ENCODE data around the gene PIK3AP1.
A peak's percentile ranks its signal among the peaks of the same experiment; 100 is the strongest.
"Not testable (repeated sequence)": the region's sequence is repeated elsewhere in the genome, so short reads cannot be mapped to it uniquely, and the experiment has no call there.

PIK3AP1 gene

GRCh38 chr10:96560966-96561887 is 159.1 kb downstream of the PIK3AP1 start:
- TF ChIP-seq CTCF (IDR thresholded peaks at IDR 0.05; ENCODE audit: low read depth, low read length), result no peak

GRCh38 chr10:96560489-96560888 is 159.8 kb downstream of the PIK3AP1 start:
- no peak overlapping the region for H3K4me3 ChIP-seq (ENCODE audit: low read depth, low read length)
- no peaks in the 10 kb centered on the region for H3K9me3 ChIP-seq (ENCODE audit: severe bottlenecking)
- TF ChIP-seq CTCF (IDR thresholded peaks at IDR 0.05; ENCODE audit: low read depth, low read length), result no peak
- no peaks in the 10 kb centered on the region for H3K27me3 ChIP-seq (ENCODE audit: insufficient read depth, low read depth, severe bottlenecking)
- DNase-seq, result no peak
- peaks cover 56% of the 10 kb centered on the region for H3K36me3 ChIP-seq
- no peak overlapping the region for H3K27ac ChIP-seq

More at GRCh38 chr10:96560966-96561887, 159.1 kb downstream of the PIK3AP1 start:
- Histone ChIP-seq H3K36me3 (peaks cover 56% of the 10 kb centered on the region), H3K9me3 (ENCODE audit: severe bottlenecking) (no peaks in the 10 kb centered on the region), H3K4me3 (ENCODE audit: low read depth, low read length) (no peak overlapping the region), H3K27ac (no peak overlapping the region), H3K27me3 (ENCODE audit: insufficient read depth, low read depth, severe bottlenecking) (no peaks in the 10 kb centered on the region)
- no peak for DNase-seq

- no peaks in the 10 kb centered on the region for H3K9me3 ChIP-seq (ENCODE audit: severe bottlenecking)
- H3K27ac ChIP-seq, result no peak overlapping the region
- DNase-seq, result no peak
- H3K27me3 ChIP-seq (ENCODE audit: insufficient read depth, low read depth, severe bottlenecking), result no peaks in the 10 kb centered on the region
- no peak overlapping the region for H3K4me3 ChIP-seq (ENCODE audit: low read depth, low read length)
- peak; percentile 41; the same call in 1 of the 2 replicates for TF ChIP-seq CTCF (IDR thresholded peaks at IDR 0.05; ENCODE audit: low read depth, low read length)
- H3K36me3 ChIP-seq, result peaks cover 32% of the 10 kb centered on the region
These were observed 164.3 kb downstream of the PIK3AP1 start for GRCh38 chr10:96556003-96556402.

GRCh38 chr10:96555330-96555729 is 165.0 kb downstream of the PIK3AP1 start:
- DNase-seq, result no peak
- peaks cover 34% of the 10 kb centered on the region for H3K36me3 ChIP-seq
- H3K27ac ChIP-seq, result no peak overlapping the region
- no peaks in the 10 kb centered on the region for H3K27me3 ChIP-seq (ENCODE audit: insufficient read depth, low read depth, severe bottlenecking)
- no peak overlapping the region for H3K4me3 ChIP-seq (ENCODE audit: low read depth, low read length)
- H3K9me3 ChIP-seq (ENCODE audit: severe bottlenecking), result no peaks in the 10 kb centered on the region
- TF ChIP-seq CTCF (IDR thresholded peaks at IDR 0.05; ENCODE audit: low read depth, low read length), result no peak

GRCh38 chr10:96548589-96548988 is 171.7 kb downstream of the PIK3AP1 start:
- no peak for TF ChIP-seq CTCF (IDR thresholded peaks at IDR 0.05; ENCODE audit: low read depth, low read length)
- Histone ChIP-seq H3K4me3 (ENCODE audit: low read depth, low read length) (no peak overlapping the region), H3K9me3 (ENCODE audit: severe bottlenecking) (no peaks in the 10 kb centered on the region), H3K27me3 (ENCODE audit: insufficient read depth, low read depth, severe bottlenecking) (no peaks in the 10 kb centered on the region), H3K27ac (no peak overlapping the region), H3K36me3 (peaks cover 55% of the 10 kb centered on the region)
- no peak for DNase-seq

- peaks cover 69% of the 10 kb centered on the region for H3K36me3 ChIP-seq
- not testable (repeated sequence) for H3K27ac ChIP-seq; H3K4me3 ChIP-seq (ENCODE audit: low read depth, low read length); H3K9me3 ChIP-seq (ENCODE audit: severe bottlenecking); DNase-seq; H3K27me3 ChIP-seq (ENCODE audit: insufficient read depth, low read depth, severe bottlenecking)
These were observed 174.8 kb downstream of the PIK3AP1 start for GRCh38 chr10:96545558-96545957.

Data from WERI-Rb-1 (cell line).